ENCODE measurements around the gene ASIC2. TPM values are rescaled to one million over a fixed set of nuclear protein-coding genes. Genes with fewer than 3 reads are reported as not detected.
A peak's percentile ranks its signal among the peaks of the same experiment; 100 is the strongest.

Gene ASIC2
- total and polyA plus RNA-seq, 10 donors: not detected

- no peak overlapping the region for H3K4me3 ChIP-seq
- TF ChIP-seq POLR2A (IDR thresholded peaks at IDR 0.05) (no peak), CTCF (IDR thresholded peaks at IDR 0.05 in 8 of 11, conservative IDR thresholded peaks at IDR 0.05 in 3 of 11) (no peak), POLR2AphosphoS5 (IDR thresholded peaks at IDR 0.05) (no peak)
These were observed 238.7 kb downstream of the ASIC2 start for GRCh38 chr17:33054412-33054811.

GRCh38 chr17:33053676-33054075, 239.4 kb downstream of the ASIC2 start:
- H3K36me3 ChIP-seq: no peaks in the 10 kb centered on the region
- no peak overlapping the region for H3K27ac ChIP-seq
- H3K9me3 ChIP-seq: no peaks in the 10 kb centered on the region
- intact Hi-C loops (cut with DNase I; ENCODE audit: low total_unique reads): no loop called here
- peaks cover 0 to 11% (median 0%) of the 10 kb centered on the region in 7 donors for H3K27me3 ChIP-seq (replicated peaks in 1 of 7)
- TF ChIP-seq POLR2A (IDR thresholded peaks at IDR 0.05): no peak
- TF ChIP-seq CTCF (IDR thresholded peaks at IDR 0.05 in 8 of 11, conservative IDR thresholded peaks at IDR 0.05 in 3 of 11): no peak
- no peak for TF ChIP-seq POLR2AphosphoS5 (IDR thresholded peaks at IDR 0.05)
- H3K4me3 ChIP-seq: no peak overlapping the region
- no peaks in the 10 kb centered on the region for H3K4me1 ChIP-seq
- no peak for DNase-seq
- 79 to 90% (median 85%) methylated on average over 2 of the region's 2 CpGs for WGBS, 5 donors

More at GRCh38 chr17:33054412-33054811, 238.7 kb downstream of the ASIC2 start:
- no peaks in the 10 kb centered on the region for H3K4me1 ChIP-seq
- peaks cover 0 to 11% (median 0%) of the 10 kb centered on the region in 7 donors for H3K27me3 ChIP-seq (replicated peaks in 1 of 7)
- no peaks in the 10 kb centered on the region for H3K9me3 ChIP-seq
- 79 to 84% (median 83%) methylated on average over 5 of the region's 5 CpGs for WGBS, 5 donors
- H3K27ac ChIP-seq: peak overlapping the region in 4 of 8 donors; percentile 36 to 64 (median 46)
- intact Hi-C loops (cut with DNase I; ENCODE audit: low total_unique reads): no loop called here
- no peak for DNase-seq
- no peaks in the 10 kb centered on the region for H3K36me3 ChIP-seq

GRCh38 chr17:33052856-33053255, 240.2 kb downstream of the ASIC2 start:
- no peak for DNase-seq
- H3K9me3 ChIP-seq: no peaks in the 10 kb centered on the region
- no peaks in the 10 kb centered on the region for H3K4me1 ChIP-seq
- TF ChIP-seq POLR2A (IDR thresholded peaks at IDR 0.05) (no peak), CTCF (IDR thresholded peaks at IDR 0.05 in 8 of 11, conservative IDR thresholded peaks at IDR 0.05 in 3 of 11) (no peak), POLR2AphosphoS5 (IDR thresholded peaks at IDR 0.05) (no peak)
- no peak overlapping the region for H3K27ac ChIP-seq
- no peaks in the 10 kb centered on the region for H3K36me3 ChIP-seq
- 85 to 95% (median 92%) methylated on average over 4 of the region's 4 CpGs for WGBS, 5 donors
- H3K27me3 ChIP-seq (replicated peaks in 1 of 7): peaks cover 0 to 11% (median 0%) of the 10 kb centered on the region in 7 donors
- H3K4me3 ChIP-seq: no peak overlapping the region
- intact Hi-C loops (cut with DNase I; ENCODE audit: low total_unique reads): no loop called here

- intact Hi-C loops (cut with DNase I; ENCODE audit: low total_unique reads): no loop called here
- DNase-seq: no peak
- WGBS, 5 donors: 67 to 73% (median 71%) methylated on average over 1 of the region's 1 CpG
These were observed 242.4 kb downstream of the ASIC2 start for GRCh38 chr17:33050611-33051140.

More at GRCh38 chr17:33050611-33051140, 242.4 kb downstream of the ASIC2 start:
- Histone ChIP-seq H3K9me3 (no peaks in the 10 kb centered on the region), H3K27ac (no peak overlapping the region), H3K4me1 (no peaks in the 10 kb centered on the region), H3K27me3 (replicated peaks in 1 of 7) (no peaks in the 10 kb centered on the region), H3K36me3 (no peaks in the 10 kb centered on the region), H3K4me3 (no peak overlapping the region)
- TF ChIP-seq CTCF (IDR thresholded peaks at IDR 0.05 in 8 of 11, conservative IDR thresholded peaks at IDR 0.05 in 3 of 11) (no peak), POLR2AphosphoS5 (IDR thresholded peaks at IDR 0.05) (no peak), POLR2A (IDR thresholded peaks at IDR 0.05) (no peak)
